GM12865 (cell line): ENCODE results near the gene SRSF8.

Experiments used
- DNase-seq: peaks from one replicate; pipeline ENCODE4 v3.0.0; 2010; ENCODE audit warnings: low read depth
- H3K4me3 ChIP-seq: 2 replicates; pipeline ENCODE4 v1.5.1; 2011; ENCODE audit warnings: mild to moderate bottlenecking, low read depth, low read length, control low read depth
- CTCF ChIP-seq: IDR thresholded peaks from 2 replicates; pipeline ENCODE4 v1.5.1; 2011; ENCODE audit warnings: low read length, control low read depth, low read depth, inconsistent platforms; ENCODE audit not compliant: insufficient read depth; ENCODE audit errors: missing control alignments

Gene SRSF8

GRCh38 chr11:95081010-95081409 lies 14.3 kb downstream of the SRSF8 start:
- DNase-seq = no peak
- no peak for TF ChIP-seq CTCF

GRCh38 chr11:95081412-95081811 lies 14.7 kb downstream of the SRSF8 start:
- no peak overlapping the region for H3K4me3 ChIP-seq
- DNase-seq = no peak

More at GRCh38 chr11:95081010-95081409, 14.3 kb downstream of the SRSF8 start:
- no peak overlapping the region for H3K4me3 ChIP-seq

GRCh38 chr11:95082576-95083001 lies 15.9 kb downstream of the SRSF8 start:
- DNase-seq = no peak
- no peak for TF ChIP-seq CTCF
- no peak overlapping the region for H3K4me3 ChIP-seq

More at GRCh38 chr11:95081412-95081811, 14.7 kb downstream of the SRSF8 start:
- no peak for TF ChIP-seq CTCF

- no peak overlapping the region for H3K4me3 ChIP-seq
- TF ChIP-seq CTCF = no peak
- no peak for DNase-seq
These were observed 17.8 kb downstream of the SRSF8 start for GRCh38 chr11:95084509-95084908.

GRCh38 chr11:95085117-95085816 lies 18.5 kb downstream of the SRSF8 start:
- no peak overlapping the region for H3K4me3 ChIP-seq
- DNase-seq = no peak
- no peak for TF ChIP-seq CTCF

- no peak for DNase-seq
- TF ChIP-seq CTCF = no peak
- no peak overlapping the region for H3K4me3 ChIP-seq
These were observed 19.4 kb downstream of the SRSF8 start for GRCh38 chr11:95086151-95086550.
